NCI-H345 treated with DMSO at 0.1 percent for 48 hours (cell line): ENCODE measurements around the gene C1orf87.
"Not testable (repeated sequence)": the region's sequence is repeated elsewhere in the genome, so short reads cannot be mapped to it uniquely, and the experiment has no call there.

Experiments used
- DNase-seq: peaks from one replicate; lab custom pipeline; 2025; ENCODE audit not compliant: unreplicated experiment; lab: John Stamatoyannopoulos, UW

The C1orf87 gene

GRCh38 chr1:59994302-59995198 is 79.0 kb downstream of the C1orf87 start:
- no peak for DNase-seq

DNA sequence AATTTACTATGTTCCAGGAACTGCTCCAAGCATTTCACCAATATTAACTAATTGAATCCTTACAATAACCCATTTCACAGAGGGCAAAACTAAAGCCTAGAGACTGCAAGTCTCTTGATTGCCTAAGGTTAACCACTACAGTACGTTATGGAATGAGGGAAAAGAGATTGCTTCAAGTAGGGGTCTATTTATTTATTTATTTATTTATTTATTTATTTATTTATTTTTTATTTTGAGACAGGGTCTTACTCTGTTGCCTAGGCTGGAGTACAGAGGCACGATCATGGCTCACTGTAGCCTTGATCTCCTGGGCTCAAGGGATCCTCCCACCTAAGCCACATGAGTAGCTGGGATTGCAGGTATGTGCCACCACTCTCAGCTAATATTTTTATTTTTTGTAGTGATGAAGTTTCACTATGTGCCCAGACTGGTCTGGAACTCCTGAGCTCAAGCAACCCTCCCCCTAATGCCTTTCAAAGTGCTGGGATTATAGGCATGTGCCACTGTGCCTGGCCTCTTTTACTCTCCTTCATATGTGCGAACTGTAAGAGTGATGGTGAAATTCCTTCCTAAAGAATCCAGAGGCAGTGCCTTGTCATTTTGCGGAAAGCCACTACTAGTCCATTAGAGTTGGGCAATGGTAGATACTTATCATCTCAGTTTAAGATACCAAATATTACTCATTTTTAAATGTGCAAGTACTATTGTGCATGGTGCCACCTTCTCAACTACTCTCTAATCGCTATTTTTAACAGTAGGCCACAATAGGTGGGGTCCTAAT is 81.3 kb downstream of the C1orf87 start:
- DNase-seq: no peak

DNA sequence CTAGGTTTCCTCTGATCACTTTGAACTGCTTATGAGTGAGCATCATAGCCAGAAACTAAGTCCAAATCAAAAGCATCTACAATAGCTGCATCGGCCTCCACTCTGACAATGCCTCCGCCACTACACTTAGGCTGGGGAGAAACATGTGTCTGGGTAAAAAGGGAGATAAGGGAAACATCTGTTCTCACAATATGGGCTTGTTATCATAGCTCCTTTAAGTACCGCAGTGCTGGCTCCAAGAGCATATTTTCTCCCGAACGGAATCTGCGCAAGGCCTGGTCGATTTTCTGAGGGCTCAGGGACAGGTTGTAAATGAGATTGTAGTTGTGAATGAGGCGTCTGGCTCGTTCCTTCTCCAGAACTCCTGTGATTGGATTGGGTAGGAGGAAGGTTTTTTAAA is 83.1 kb downstream of the C1orf87 start:
- DNase-seq: no peak

DNA sequence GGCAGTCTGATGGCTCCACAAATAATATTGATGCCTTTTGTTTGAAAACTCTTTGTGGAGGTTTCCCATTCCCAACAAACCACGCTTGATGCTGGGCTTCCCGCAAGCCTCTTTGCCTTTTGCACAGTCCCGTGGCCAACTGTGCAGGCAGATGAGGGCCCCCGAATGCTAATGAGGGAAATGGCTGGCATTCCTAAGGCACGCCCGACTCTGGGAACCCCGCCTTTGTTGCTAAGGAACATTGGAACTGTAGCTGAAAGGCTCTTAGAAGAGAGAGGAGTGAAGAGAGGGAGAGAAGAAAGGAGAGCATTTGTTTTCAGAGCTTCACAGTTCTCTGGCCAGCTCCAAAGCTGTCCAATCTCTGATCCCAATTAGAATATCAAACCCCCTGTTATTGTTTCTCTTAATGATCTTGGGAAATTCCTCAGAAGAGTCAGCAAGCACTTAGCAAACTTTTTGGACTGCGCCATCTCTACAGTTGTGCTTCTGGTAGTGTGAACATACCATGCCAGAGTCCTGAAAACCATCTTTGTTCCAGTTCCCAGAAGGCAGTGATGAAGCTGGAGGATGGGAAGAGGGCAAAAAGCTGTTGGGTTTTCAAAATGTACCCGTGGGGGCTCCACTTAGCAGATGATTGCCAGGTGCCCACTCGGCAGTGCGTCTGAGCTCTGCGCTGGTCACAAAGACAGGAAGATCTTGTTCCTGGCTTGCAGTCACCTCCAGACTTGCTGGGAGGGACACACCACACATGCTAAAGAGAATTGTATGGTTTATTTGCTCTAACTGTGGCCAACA is 86.9 kb downstream of the C1orf87 start:
- DNase-seq: no peak

GRCh38 chr1:59985911-59986515 is 87.6 kb downstream of the C1orf87 start:
- DNase-seq: no peak

- no peak for DNase-seq
Measured at GRCh38 chr1:59979666-59980065, 93.9 kb downstream of the C1orf87 start.

DNA sequence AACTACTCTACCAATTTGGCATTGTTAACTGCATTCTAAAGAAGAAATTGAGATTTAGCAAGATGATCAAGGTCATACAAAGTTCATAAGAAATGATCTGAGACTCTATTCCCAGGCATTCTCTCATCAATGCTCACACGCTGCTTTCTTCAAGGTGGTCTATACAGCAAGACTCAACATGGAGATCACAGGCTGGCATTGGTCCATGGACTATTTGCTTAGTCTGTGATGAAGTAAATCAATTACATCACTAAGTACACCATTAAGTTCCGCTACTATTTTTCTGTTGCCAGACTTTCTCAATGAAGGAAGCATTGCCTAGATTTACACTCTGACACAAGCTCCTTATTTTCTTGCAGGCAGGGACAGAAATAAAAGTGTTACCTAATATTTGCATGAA is 95.1 kb downstream of the C1orf87 start:
- no peak for DNase-seq

DNA sequence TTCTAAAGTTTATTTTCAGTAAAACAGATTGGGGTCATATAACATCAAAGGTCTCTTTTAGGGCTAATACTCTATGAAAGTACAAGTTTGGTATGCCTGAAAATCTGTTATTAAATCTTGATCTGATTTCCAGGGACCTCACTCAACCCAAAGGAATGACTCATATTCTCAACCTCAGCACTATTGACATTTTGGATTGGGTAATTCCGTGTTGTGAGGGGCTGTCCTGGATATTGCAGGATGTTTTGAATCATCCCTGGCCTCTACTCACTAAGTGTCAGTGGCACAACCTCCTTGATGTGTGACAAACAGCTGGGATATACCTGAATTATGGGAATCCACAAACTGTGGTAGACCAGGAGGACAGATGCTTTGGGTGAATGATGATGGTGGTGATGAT is 95.5 kb downstream of the C1orf87 start:
- no peak for DNase-seq

DNA sequence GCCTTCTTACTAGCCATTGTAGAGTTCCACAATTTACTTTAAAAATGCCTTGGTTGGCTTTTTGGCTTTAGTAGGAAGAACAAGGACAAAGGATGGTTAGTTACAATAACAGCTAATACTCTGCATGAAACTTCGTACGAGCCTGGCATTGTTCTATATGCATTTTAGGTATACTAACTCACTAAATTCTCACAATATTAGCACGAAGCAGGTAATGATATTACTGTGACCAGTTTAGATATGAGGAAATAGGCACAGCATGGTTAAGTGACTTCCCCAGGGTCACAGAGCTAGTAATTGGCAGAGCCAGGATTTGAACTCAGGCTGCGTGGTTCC is 96.5 kb downstream of the C1orf87 start:
- no peak for DNase-seq

- peak; percentile 16 for DNase-seq
Measured at GRCh38 chr1:59976194-59977074, 97.1 kb downstream of the C1orf87 start.

- no peak for DNase-seq
Measured at GRCh38 chr1:59973719-59974118, 99.9 kb downstream of the C1orf87 start.

DNA sequence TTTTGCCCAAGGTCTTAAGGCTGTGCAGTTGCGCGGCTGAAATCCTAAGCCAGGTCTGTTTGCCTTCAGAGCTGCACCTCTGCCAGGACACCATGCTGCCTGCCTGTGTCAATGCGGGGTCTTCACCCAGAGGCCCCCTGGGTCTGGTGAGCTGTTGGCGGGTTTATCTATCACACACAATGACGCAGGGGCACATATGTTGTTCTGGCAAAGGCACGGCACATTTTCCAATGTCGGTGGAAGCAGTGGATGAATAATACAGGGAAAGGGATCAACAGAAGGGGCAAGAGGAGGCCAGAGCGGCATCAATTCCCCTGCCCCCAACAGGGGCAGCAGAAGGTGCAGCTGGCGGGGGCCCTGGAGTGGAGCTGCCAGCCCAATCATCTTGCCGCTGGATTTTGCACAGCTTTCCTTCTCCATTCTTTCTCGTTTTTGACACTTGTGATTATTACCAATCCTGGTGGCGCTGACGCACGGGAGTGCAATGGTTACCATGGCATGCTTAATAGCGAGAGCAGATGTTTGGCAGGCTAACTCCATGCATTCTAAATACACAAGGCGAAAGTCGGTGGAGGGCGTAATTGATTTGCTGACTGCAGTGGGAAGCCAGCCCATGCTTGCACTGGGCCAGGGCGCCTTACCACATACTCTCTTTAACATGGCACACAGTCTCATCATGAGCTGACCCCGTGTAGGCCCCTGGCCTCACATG is 101.2 kb downstream of the C1orf87 start:
- DNase-seq: no peak

DNA sequence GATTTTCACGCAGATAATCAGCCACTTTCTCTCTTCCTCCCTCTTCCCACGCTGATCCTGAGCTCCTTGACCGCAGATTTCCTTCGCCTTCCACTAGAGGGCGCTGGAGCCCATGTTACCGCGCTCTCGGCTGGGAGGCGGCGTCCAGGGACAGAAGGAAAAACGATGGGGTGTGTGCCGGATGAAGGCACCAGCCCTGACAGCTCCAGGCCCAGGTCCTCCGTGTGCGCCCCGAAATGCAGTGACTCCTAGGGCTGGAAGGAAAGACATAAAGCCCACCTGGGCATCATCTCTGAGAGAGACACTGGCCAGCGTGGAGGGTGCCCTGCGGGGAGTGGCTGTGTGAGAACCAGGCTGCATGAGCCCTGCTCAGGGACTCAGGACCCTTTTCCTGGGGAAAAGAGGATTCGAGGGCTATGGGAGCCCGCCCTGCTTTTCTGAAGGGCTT is 102.1 kb downstream of the C1orf87 start:
- peak; percentile 76 for DNase-seq

- not testable (repeated sequence) for DNase-seq
Measured at GRCh38 chr1:59969542-59970175, 103.9 kb downstream of the C1orf87 start.

DNA sequence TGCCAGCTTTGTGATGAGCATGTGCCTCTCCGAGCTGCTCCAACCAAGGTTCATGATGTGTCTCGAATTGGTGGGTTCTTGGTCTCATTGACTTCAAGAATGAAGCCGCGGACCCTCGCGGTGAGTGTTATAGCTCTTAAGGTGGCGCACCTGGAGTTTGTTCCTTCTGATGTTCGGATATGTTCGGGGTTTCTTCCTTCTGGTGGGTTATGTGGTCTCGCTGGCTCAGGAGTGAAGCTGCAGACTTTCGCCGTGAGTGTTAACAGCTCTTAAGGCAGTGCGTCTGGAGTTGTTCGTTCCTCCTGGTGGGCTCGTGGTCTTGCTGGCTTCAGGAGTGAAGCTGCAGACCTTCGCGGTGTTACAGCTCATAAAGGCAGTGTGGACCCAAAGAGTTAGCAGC is 104.8 kb downstream of the C1orf87 start:
- DNase-seq: not testable (repeated sequence)

DNA sequence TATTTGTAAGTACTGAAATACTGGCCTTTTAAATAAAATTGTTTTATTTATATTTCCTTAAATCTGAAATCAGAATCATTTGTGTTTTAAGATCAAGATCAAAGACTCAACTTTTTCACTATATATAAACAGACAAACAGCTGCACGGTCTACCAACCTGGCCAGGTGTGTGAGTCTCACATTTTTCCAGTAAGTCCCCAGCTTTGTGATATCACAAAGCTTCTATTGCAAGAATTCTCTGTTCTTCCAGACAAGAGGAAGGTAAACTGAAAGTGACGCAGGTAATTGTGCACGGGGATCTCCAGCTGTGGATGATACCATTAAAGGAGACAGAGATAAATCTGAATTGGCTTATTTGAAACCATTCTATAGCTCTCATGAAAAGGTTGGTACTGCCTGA is 105.8 kb downstream of the C1orf87 start:
- DNase-seq: no peak

DNA sequence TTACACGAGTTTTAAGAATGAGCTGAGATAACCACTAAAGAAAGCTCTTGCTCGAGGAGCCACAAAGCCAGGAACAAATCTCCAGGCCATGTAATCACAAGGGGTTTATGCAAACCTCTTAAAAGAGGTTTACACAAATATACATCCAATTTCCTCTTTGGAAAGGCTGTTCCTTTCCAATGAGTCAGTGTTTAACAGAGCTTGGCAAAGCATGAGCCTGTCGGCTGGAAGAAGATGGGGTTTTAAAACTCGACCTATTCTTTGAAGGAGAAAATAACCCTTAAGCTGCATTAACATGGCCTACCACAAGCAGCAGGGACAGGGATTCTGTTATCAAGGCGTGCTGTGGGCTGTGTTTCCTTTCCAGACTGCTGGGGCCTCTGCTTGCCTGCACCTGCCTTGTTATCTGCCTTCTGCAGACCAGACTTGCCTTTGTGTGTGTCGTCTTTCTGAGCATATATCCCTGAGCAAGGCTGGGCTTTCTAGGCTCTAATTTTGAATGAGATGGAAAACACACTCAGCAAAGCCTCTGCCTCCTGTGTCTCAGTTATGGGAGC is 106.4 kb downstream of the C1orf87 start:
- DNase-seq: peak; percentile 23

DNA sequence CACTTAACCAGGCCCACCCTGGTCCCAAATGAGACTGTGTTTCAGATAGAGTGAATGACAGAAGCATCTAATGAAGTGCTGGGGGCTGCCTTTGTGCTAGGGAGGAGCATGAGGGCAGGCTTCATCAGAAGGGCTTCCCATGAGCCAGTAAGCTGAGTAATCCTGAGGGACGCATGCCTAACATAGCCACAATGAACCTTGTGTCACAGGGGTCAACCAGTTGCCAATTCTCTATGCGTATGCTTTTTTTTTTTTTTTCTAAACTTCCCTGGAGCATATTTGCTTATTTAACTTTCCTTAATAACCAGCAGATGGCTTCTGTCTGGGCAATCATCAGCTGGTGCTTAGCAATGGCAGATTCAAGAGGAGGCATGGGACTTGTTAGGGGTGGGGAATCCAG is 121.5 kb downstream of the C1orf87 start:
- DNase-seq: no peak

- no peak for DNase-seq
Measured at GRCh38 chr1:59949648-59950047, 123.9 kb downstream of the C1orf87 start.
